GM18868 (cell line): ENCODE measurements around the gene SPINK2.

Experiments
- ATAC-seq: cut with Tn5 transposase; IDR thresholded peaks from one replicate; pipeline ENCODE4 v1.9.1; 2021; ENCODE audit warnings: mild to moderate bottlenecking, moderate library complexity; ENCODE audit not compliant: unreplicated experiment

Gene SPINK2

GRCh38 chr4:56821381-56822243 lies at the start of gene SPINK2:
SPINK2 (minus strand) TSS chr4:56821701; CDS start chr4:56821662, 39 bp downstream.
- peak; percentile 42 for ATAC-seq

GRCh38 chr4:56870946-56871345 lies 49.4 kb upstream of the SPINK2 start:
- ATAC-seq = no peak

GRCh38 chr4:56863441-56864139 lies 42.1 kb upstream of the SPINK2 start:
- ATAC-seq = peak; percentile 44

GRCh38 chr4:56861360-56861759 lies 39.9 kb upstream of the SPINK2 start:
- ATAC-seq = no peak

- ATAC-seq = peak; percentile 35
Observed at GRCh38 chr4:56860781-56861180, 39.3 kb upstream of the SPINK2 start.

- ATAC-seq = peak; percentile 73
Observed at GRCh38 chr4:56859841-56860240, 38.3 kb upstream of the SPINK2 start.

- no peak for ATAC-seq
Observed at GRCh38 chr4:56857601-56858309, 36.3 kb upstream of the SPINK2 start.

GRCh38 chr4:56856656-56857055 lies 35.2 kb upstream of the SPINK2 start:
- ATAC-seq = no peak

- no peak for ATAC-seq
Observed at GRCh38 chr4:56850910-56851309, 29.4 kb upstream of the SPINK2 start.

- ATAC-seq = no peak
Observed at GRCh38 chr4:56844802-56845580, 23.5 kb upstream of the SPINK2 start.

- no peak for ATAC-seq
Observed at GRCh38 chr4:56843421-56843899, 22.0 kb upstream of the SPINK2 start.

GRCh38 chr4:56840559-56840958 lies 19.1 kb upstream of the SPINK2 start:
- no peak for ATAC-seq

GRCh38 chr4:56828784-56829535 lies 7.5 kb upstream of the SPINK2 start:
- peak; percentile 77 for ATAC-seq

GRCh38 chr4:56823933-56824600 lies 2.6 kb upstream of the SPINK2 start:
- no peak for ATAC-seq

GRCh38 chr4:56818797-56819196 lies 2.7 kb downstream of the SPINK2 start:
- ATAC-seq = no peak

GRCh38 chr4:56817840-56818491 lies 3.5 kb downstream of the SPINK2 start:
- peak; percentile 87 for ATAC-seq

- ATAC-seq = no peak
Observed at GRCh38 chr4:56806666-56807065, 14.8 kb downstream of the SPINK2 start.

- ATAC-seq = no peak
Observed at GRCh38 chr4:56804551-56804950, 16.9 kb downstream of the SPINK2 start.

- ATAC-seq = peak; percentile 66
Observed at GRCh38 chr4:56803471-56803870, 18.0 kb downstream of the SPINK2 start.
